GM18951 (cell line): Measurements from ENCODE around the gene SIRT5.

Source experiments
- POLR2A ChIP-seq: IDR thresholded peaks from 4 replicates; pipeline ENCODE4 v1.6.1; 2011; ENCODE audit warnings: mild to moderate bottlenecking; ENCODE audit not compliant: insufficient read length, insufficient read depth; ENCODE audit errors: extremely low read depth
- in situ Hi-C: fragments of 300-500 bp; cut with MboI; formaldehyde crosslinking; loops from one replicate; pipeline ENCODE4 v1.12.0; 2022; ENCODE audit warnings: low sequenced_read_pairs, mixed read lengths, inconsistent platforms; ENCODE audit not compliant: unreplicated experiment

The SIRT5 gene

GRCh38 chr6:13574571-13575376, at the start of gene SIRT5:
Gene SIRT5, plus strand, starts transcription at chr6:13574601. Its CDS starts 9,510 bp downstream, at chr6:13584111.
- TF ChIP-seq POLR2A: peak; percentile 57

GRCh38 chr6:13524801-13525508, 49.4 kb upstream of the SIRT5 start:
- in situ Hi-C loops: loop anchor here (25.0 kb wide), 1 partner anchor 338 kb away; no protein-coding TSS in a partner anchor
- no peak for TF ChIP-seq POLR2A

More at GRCh38 chr6:13574571-13575376, at the start of gene SIRT5:
- in situ Hi-C loops: no loop called here

- in situ Hi-C loops: loop anchor here (25.0 kb wide), 1 partner anchor 339 kb away; no protein-coding TSS in a partner anchor
- TF ChIP-seq POLR2A: no peak
Observed at GRCh38 chr6:13526357-13526726, 48.1 kb upstream of the SIRT5 start.

GRCh38 chr6:13526727-13527670, 47.4 kb upstream of the SIRT5 start:
- TF ChIP-seq POLR2A: no peak
- in situ Hi-C loops: loop anchor here (25.0 kb wide), 1 partner anchor 340 kb away; no protein-coding TSS in a partner anchor

GRCh38 chr6:13527671-13528056, 46.7 kb upstream of the SIRT5 start:
- in situ Hi-C loops: loop anchor here (25.0 kb wide), 1 partner anchor 340 kb away; no protein-coding TSS in a partner anchor
- TF ChIP-seq POLR2A: no peak

GRCh38 chr6:13528232-13528631, 46.2 kb upstream of the SIRT5 start:
- in situ Hi-C loops: loop anchor here (25.0 kb wide), 1 partner anchor 341 kb away; no protein-coding TSS in a partner anchor
- TF ChIP-seq POLR2A: no peak

- no peak for TF ChIP-seq POLR2A
- in situ Hi-C loops: loop anchor here (25.0 kb wide), 1 partner anchor 342 kb away; no protein-coding TSS in a partner anchor
Observed at GRCh38 chr6:13528777-13529343, 45.5 kb upstream of the SIRT5 start.

GRCh38 chr6:13531956-13532355, 42.4 kb upstream of the SIRT5 start:
- no peak for TF ChIP-seq POLR2A
- in situ Hi-C loops: loop anchor here (25.0 kb wide), 1 partner anchor 345 kb away; no protein-coding TSS in a partner anchor

- in situ Hi-C loops: loop anchor here (25.0 kb wide), 1 partner anchor 347 kb away; no protein-coding TSS in a partner anchor
Observed at GRCh38 chr6:13534536-13534935, 39.9 kb upstream of the SIRT5 start.

GRCh38 chr6:13535306-13535705, 39.1 kb upstream of the SIRT5 start:
- in situ Hi-C loops: loop anchor here (25.0 kb wide), 1 partner anchor 348 kb away; no protein-coding TSS in a partner anchor
- no peak for TF ChIP-seq POLR2A

More at GRCh38 chr6:13534536-13534935, 39.9 kb upstream of the SIRT5 start:
- TF ChIP-seq POLR2A: no peak

GRCh38 chr6:13536796-13537526, 37.4 kb upstream of the SIRT5 start:
- TF ChIP-seq POLR2A: no peak
- in situ Hi-C loops: loop anchor here (25.0 kb wide), 1 partner anchor 350 kb away; no protein-coding TSS in a partner anchor
